GM19035 (cell line): ENCODE data around the gene CPSF6.
A peak's percentile ranks its signal among the peaks of the same experiment; 100 is the strongest.
"Not testable (repeated sequence)": the region's sequence is repeated elsewhere in the genome, so short reads cannot be mapped to it uniquely, and the experiment has no call there.

Experiments
- ATAC-seq: cut with Tn5 transposase; IDR thresholded peaks from one replicate; pipeline ENCODE4 v1.9.1; 2021; ENCODE audit not compliant: unreplicated experiment

The CPSF6 gene

GRCh38 chr12:69254862-69255261 lies 15.5 kb downstream of the CPSF6 start:
- no peak for ATAC-seq

GRCh38 chr12:69258655-69259054 lies 19.3 kb downstream of the CPSF6 start:
- no peak for ATAC-seq

GRCh38 chr12:69262264-69262974 lies 23.1 kb downstream of the CPSF6 start:
- ATAC-seq = no peak

- ATAC-seq = no peak
Measured at GRCh38 chr12:69265205-69265604, 25.8 kb downstream of the CPSF6 start.

GRCh38 chr12:69265633-69266032 lies 26.3 kb downstream of the CPSF6 start:
- ATAC-seq = not testable (repeated sequence)

GRCh38 chr12:69266036-69266635 lies 26.8 kb downstream of the CPSF6 start:
- no peak for ATAC-seq

GRCh38 chr12:69269736-69270135 lies 30.4 kb downstream of the CPSF6 start:
- ATAC-seq = no peak

- ATAC-seq = no peak
Measured at GRCh38 chr12:69272511-69272910, 33.1 kb downstream of the CPSF6 start.

GRCh38 chr12:69274861-69275260 lies 35.5 kb downstream of the CPSF6 start:
- ATAC-seq = no peak

- no peak for ATAC-seq
Measured at GRCh38 chr12:69275471-69275891, 36.1 kb downstream of the CPSF6 start.

- no peak for ATAC-seq
Measured at GRCh38 chr12:69278814-69279782, 39.7 kb downstream of the CPSF6 start.

- ATAC-seq = no peak
Measured at GRCh38 chr12:69284131-69284530, 44.8 kb downstream of the CPSF6 start.

- ATAC-seq = no peak
Measured at GRCh38 chr12:69287556-69287955, 48.2 kb downstream of the CPSF6 start.

- ATAC-seq = peak; percentile 99
Measured at GRCh38 chr12:69290545-69291277, 51.3 kb downstream of the CPSF6 start.

- no peak for ATAC-seq
Measured at GRCh38 chr12:69291278-69291593, 51.9 kb downstream of the CPSF6 start.

GRCh38 chr12:69298133-69298532 lies 58.8 kb downstream of the CPSF6 start:
- ATAC-seq = no peak

- ATAC-seq = no peak
Measured at GRCh38 chr12:69298947-69299346, 59.6 kb downstream of the CPSF6 start.

GRCh38 chr12:69304284-69304683 lies 64.9 kb downstream of the CPSF6 start:
- ATAC-seq = no peak

GRCh38 chr12:69309461-69309860 lies 70.1 kb downstream of the CPSF6 start:
- ATAC-seq = no peak

- no peak for ATAC-seq
Measured at GRCh38 chr12:69313209-69313608, 73.8 kb downstream of the CPSF6 start.

GRCh38 chr12:69316784-69317183 lies 77.4 kb downstream of the CPSF6 start:
- ATAC-seq = not testable (repeated sequence)
